ENCODE results near the gene PEX26. TPM values are rescaled to one million over a fixed set of nuclear protein-coding genes. Genes with fewer than 3 reads are reported as not detected.
A peak's percentile ranks its signal among the peaks of the same experiment; 100 is the strongest.

PEX26 gene
- total and polyA plus RNA-seq, 2 of the 13 experiments (the other 11 are each of a cell fraction or from before 2014, with no cell fraction given): 10.6 to 25.1 TPM

- TF ChIP-seq ZNF660 (CRISPR knock-in tag; IDR thresholded peaks at IDR 0.05; ENCODE audit: borderline replicate concordance, low read depth): no peak
- no peak for TF ChIP-seq ZNF709 (CRISPR knock-in tag; IDR thresholded peaks at IDR 0.05)
- no peak for TF ChIP-seq ZNF781 (CRISPR knock-in tag; IDR thresholded peaks at IDR 0.05; ENCODE audit: borderline replicate concordance, not compliant biosample characterization)
- peak; percentile 55; the same call in 1 of the 2 replicates for TF ChIP-seq ZNF224 (CRISPR knock-in tag; IDR thresholded peaks at IDR 0.05)
- peak; percentile 67; the same call in 1 of the 2 replicates for TF ChIP-seq ZNF598 (CRISPR knock-in tag; IDR thresholded peaks at IDR 0.05; ENCODE audit: borderline replicate concordance)
- no peak for TF ChIP-seq ZNF607 (CRISPR knock-in tag; IDR thresholded peaks at IDR 0.05; ENCODE audit: borderline replicate concordance)
- TF ChIP-seq MTA3 (CRISPR knock-in tag; IDR thresholded peaks at IDR 0.05): no peak
- no peak for TF ChIP-seq ZNF253 (CRISPR knock-in tag; IDR thresholded peaks at IDR 0.05; ENCODE audit: borderline replicate concordance)
- TF ChIP-seq ETV5 (CRISPR knock-in tag; IDR thresholded peaks at IDR 0.05; ENCODE audit: borderline replicate concordance): no peak; the same call in 1 of the 2 replicates
- TF ChIP-seq SRSF9 (IDR thresholded peaks at IDR 0.05; ENCODE audit: borderline replicate concordance, insufficient read depth, low read depth, low read length, poor library complexity, severe bottlenecking): no peak
- TF ChIP-seq MAZ (IDR thresholded peaks at IDR 0.05; ENCODE audit: borderline replicate concordance, low read depth, low read length): no peak
- TF ChIP-seq MAZ (CRISPR knock-in tag; IDR thresholded peaks at IDR 0.05; ENCODE audit: low read depth): peak; percentile 10; the same call in 1 of the 2 replicates
- no peak for TF ChIP-seq RFX5 (IDR thresholded peaks at IDR 0.05; ENCODE audit: low read depth, low read length)
- no peak for TF ChIP-seq ATF5 (CRISPR knock-in tag; IDR thresholded peaks at IDR 0.05; ENCODE audit: low read depth)
- TF ChIP-seq CEBPG (CRISPR knock-in tag; IDR thresholded peaks at IDR 0.05): peak; percentile 59
- TF ChIP-seq WIZ (CRISPR knock-in tag; IDR thresholded peaks at IDR 0.05): no peak
- TF ChIP-seq MTF2 (CRISPR knock-in tag; IDR thresholded peaks at IDR 0.05; ENCODE audit: borderline replicate concordance): peak; percentile 42; the same call in 1 of the 2 replicates
- TF ChIP-seq SKI (IDR thresholded peaks at IDR 0.05; ENCODE audit: partially characterized antibody): peak; percentile 80
- TF ChIP-seq KLF9 (CRISPR knock-in tag; IDR thresholded peaks at IDR 0.05; ENCODE audit: low read depth): no peak
- TF ChIP-seq, protein P1, sequence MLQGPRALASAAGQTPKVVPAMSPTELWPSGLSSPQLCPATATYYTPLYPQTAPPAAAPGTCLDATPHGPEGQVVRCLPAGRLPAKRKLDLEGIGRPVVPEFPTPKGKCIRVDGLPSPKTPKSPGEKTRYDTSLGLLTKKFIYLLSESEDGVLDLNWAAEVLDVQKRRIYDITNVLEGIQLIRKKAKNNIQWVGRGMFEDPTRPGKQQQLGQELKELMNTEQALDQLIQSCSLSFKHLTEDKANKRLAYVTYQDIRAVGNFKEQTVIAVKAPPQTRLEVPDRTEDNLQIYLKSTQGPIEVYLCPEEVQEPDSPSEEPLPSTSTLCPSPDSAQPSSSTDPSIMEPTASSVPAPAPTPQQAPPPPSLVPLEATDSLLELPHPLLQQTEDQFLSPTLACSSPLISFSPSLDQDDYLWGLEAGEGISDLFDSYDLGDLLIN (CRISPR knock-in tag; IDR thresholded peaks at IDR 0.05; ENCODE audit: borderline replicate concordance): no peak
- TF ChIP-seq ZNF563 (CRISPR knock-in tag; IDR thresholded peaks at IDR 0.05): no peak
- TF ChIP-seq, protein P2, sequence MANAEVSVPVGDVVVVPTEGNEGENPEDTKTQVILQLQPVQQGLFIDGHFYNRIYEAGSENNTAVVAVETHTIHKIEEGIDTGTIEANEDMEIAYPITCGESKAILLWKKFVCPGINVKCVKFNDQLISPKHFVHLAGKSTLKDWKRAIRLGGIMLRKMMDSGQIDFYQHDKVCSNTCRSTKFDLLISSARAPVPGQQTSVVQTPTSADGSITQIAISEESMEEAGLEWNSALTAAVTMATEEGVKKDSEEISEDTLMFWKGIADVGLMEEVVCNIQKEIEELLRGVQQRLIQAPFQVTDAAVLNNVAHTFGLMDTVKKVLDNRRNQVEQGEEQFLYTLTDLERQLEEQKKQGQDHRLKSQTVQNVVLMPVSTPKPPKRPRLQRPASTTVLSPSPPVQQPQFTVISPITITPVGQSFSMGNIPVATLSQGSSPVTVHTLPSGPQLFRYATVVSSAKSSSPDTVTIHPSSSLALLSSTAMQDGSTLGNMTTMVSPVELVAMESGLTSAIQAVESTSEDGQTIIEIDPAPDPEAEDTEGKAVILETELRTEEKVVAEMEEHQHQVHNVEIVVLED (CRISPR knock-in tag; IDR thresholded peaks at IDR 0.05; ENCODE audit: borderline replicate concordance): peak; percentile 47
- TF ChIP-seq ZNF33A (CRISPR knock-in tag; IDR thresholded peaks at IDR 0.05; ENCODE audit: borderline replicate concordance): no peak
Measured at GRCh38 chr22:18044548-18045271, 33.1 kb upstream of the PEX26 start (continued).
